SK-N-SH treated with all-trans-retinoic acid at 6 μM for 48 hours (cell line): Measurements from ENCODE around the gene GLRX3.

Experiments
- ARNTL ChIP-seq: fragments of 450-650 bp; formaldehyde crosslinking; IDR thresholded peaks from 2 replicates; pipeline ENCODE4 v1.5.0; 2020; ENCODE audit warnings: low read depth, mild to moderate bottlenecking, moderate library complexity, borderline replicate concordance
- BACH2 ChIP-seq: fragments of 250-450 bp; sonication (Bioruptor Pico); IDR thresholded peaks from 2 replicates; pipeline ENCODE4 v1.9.0; 2021; ENCODE audit warnings: mild to moderate bottlenecking, borderline replicate concordance
- CREB5 ChIP-seq: fragments of 250-450 bp; sonication (Bioruptor Pico); IDR thresholded peaks from 2 replicates; pipeline ENCODE4 v1.5.1; 2020; ENCODE audit warnings: low read depth, mild to moderate bottlenecking, moderate library complexity
- PATZ1 ChIP-seq: fragments of 250-450 bp; sonication (Bioruptor Pico); IDR thresholded peaks from 2 replicates; pipeline ENCODE4 v1.8.0; 2020; ENCODE audit warnings: mild to moderate bottlenecking, moderate library complexity, borderline replicate concordance
- POU6F1 ChIP-seq: fragments of 250-450 bp; sonication (Bioruptor Pico); IDR thresholded peaks from 2 replicates; pipeline ENCODE4 v1.8.0; 2021; ENCODE audit warnings: low read depth, mild to moderate bottlenecking, moderate library complexity, borderline replicate concordance
- SNAI2 ChIP-seq: fragments of 250-450 bp; sonication (Bioruptor Pico); IDR thresholded peaks from 2 replicates; pipeline ENCODE4 v1.5.0; 2020; ENCODE audit warnings: mild to moderate bottlenecking, moderate library complexity
- ZFP3 ChIP-seq: fragments of 250-450 bp; sonication (Bioruptor Pico); IDR thresholded peaks from 2 replicates; pipeline ENCODE4 v1.5.0; 2020; ENCODE audit warnings: mild to moderate bottlenecking, moderate library complexity
- ZFP30 ChIP-seq: fragments of 450-650 bp; formaldehyde crosslinking; IDR thresholded peaks from 2 replicates; pipeline ENCODE4 v1.5.0; 2022; ENCODE audit warnings: mild to moderate bottlenecking, moderate library complexity
- ZNF565 ChIP-seq: fragments of 450-650 bp; formaldehyde crosslinking; conservative IDR thresholded peaks from 2 replicates; pipeline ENCODE4 v1.5.0; 2020; ENCODE audit warnings: low read depth, mild to moderate bottlenecking, moderate library complexity
- ZNF70 ChIP-seq: fragments of 450-650 bp; formaldehyde crosslinking; IDR thresholded peaks from 2 replicates; pipeline ENCODE4 v1.5.0; 2020; ENCODE audit warnings: mild to moderate bottlenecking, moderate library complexity

- TF ChIP-seq CREB5 (CRISPR knock-in tag) (no peak), ZFP3 (CRISPR knock-in tag) (no peak), POU6F1 (no peak), ZNF565 (CRISPR knock-in tag) (no peak), ARNTL (CRISPR knock-in tag) (no peak), ZNF70 (CRISPR knock-in tag) (no peak), ZFP30 (CRISPR knock-in tag) (no peak), PATZ1 (CRISPR knock-in tag) (no peak), BACH2 (CRISPR knock-in tag) (no peak), SNAI2 (CRISPR knock-in tag) (no peak)
Observed at GRCh38 chr10:130227883-130228282, 91.7 kb downstream of the GLRX3 start.
